PC-9 (cell line): ENCODE data around the gene CEACAM21.

Experiments
- CTCF ChIP-seq: fragments of 200-600 bp; sonication (generic); conservative IDR thresholded peaks from 2 replicates; pipeline ENCODE4 v1.6.1; 2017; ENCODE audit warnings: mixed run types, antibody characterized with exemption, mild to moderate bottlenecking, moderate library complexity
- EZH2 ChIP-seq: fragments of 200-600 bp; sonication (generic); IDR thresholded peaks from 2 replicates; pipeline ENCODE4 v1.8.0; 2017; ENCODE audit warnings: antibody characterized with exemption, low read depth

- no peak for TF ChIP-seq CTCF
- TF ChIP-seq EZH2: no peak
Observed at GRCh38 chr19:41620171-41620570, 44.2 kb downstream of the CEACAM21 start.
